ENCODE measurements around the gene BRAF. TPM values are rescaled to one million over a fixed set of nuclear protein-coding genes. Genes with fewer than 3 reads are reported as not detected.

The BRAF gene
- total and polyA plus RNA-seq, 2 donors (not counting 3 experiments of a cell fraction or from before 2014, with no cell fraction given) = 6.6 to 26.2 TPM

GRCh38 chr7:140691376-140692045 lies 233.2 kb downstream of the BRAF start:
- TF ChIP-seq, protein P1, sequence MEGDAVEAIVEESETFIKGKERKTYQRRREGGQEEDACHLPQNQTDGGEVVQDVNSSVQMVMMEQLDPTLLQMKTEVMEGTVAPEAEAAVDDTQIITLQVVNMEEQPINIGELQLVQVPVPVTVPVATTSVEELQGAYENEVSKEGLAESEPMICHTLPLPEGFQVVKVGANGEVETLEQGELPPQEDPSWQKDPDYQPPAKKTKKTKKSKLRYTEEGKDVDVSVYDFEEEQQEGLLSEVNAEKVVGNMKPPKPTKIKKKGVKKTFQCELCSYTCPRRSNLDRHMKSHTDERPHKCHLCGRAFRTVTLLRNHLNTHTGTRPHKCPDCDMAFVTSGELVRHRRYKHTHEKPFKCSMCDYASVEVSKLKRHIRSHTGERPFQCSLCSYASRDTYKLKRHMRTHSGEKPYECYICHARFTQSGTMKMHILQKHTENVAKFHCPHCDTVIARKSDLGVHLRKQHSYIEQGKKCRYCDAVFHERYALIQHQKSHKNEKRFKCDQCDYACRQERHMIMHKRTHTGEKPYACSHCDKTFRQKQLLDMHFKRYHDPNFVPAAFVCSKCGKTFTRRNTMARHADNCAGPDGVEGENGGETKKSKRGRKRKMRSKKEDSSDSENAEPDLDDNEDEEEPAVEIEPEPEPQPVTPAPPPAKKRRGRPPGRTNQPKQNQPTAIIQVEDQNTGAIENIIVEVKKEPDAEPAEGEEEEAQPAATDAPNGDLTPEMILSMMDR (IDR thresholded peaks at IDR 0.05; ENCODE audit: extremely low read depth in 1 of 2, insufficient read depth in 1 of 2, low read depth in 1 of 2, low read length in 2 of 2) = no peak
- TF ChIP-seq EZH2 (IDR thresholded peaks at IDR 0.05; ENCODE audit: borderline replicate concordance, low read depth, low read length, severe bottlenecking) (no peak), GATA2 (IDR thresholded peaks at IDR 0.05; ENCODE audit: insufficient read depth, insufficient read length, low read depth, low read length) (no peak), POLR2A (IDR thresholded peaks at IDR 0.05; ENCODE audit: low read depth, low read length) (no peak), POLR2AphosphoS5 (IDR thresholded peaks at IDR 0.05; ENCODE audit: insufficient read depth, low read depth, low read length) (no peak), FOS (IDR thresholded peaks at IDR 0.05; ENCODE audit: borderline replicate concordance, insufficient read depth, low read length) (no peak), JUN (IDR thresholded peaks at IDR 0.05; ENCODE audit: borderline replicate concordance, insufficient read depth, insufficient read length, low read depth) (no peak), MYC (IDR thresholded peaks at IDR 0.05; ENCODE audit: low read depth, low read length) (no peak)
- TF ChIP-seq, protein P2, sequence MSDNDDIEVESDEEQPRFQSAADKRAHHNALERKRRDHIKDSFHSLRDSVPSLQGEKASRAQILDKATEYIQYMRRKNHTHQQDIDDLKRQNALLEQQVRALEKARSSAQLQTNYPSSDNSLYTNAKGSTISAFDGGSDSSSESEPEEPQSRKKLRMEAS (IDR thresholded peaks at IDR 0.05; ENCODE audit: insufficient read depth, insufficient read length) = no peak
- FAIRE-seq (no peak), DNase-seq (ENCODE audit: low read depth, low spot score) (no peak)
- no peak overlapping the region for H3K4me2 ChIP-seq (ENCODE audit: insufficient read depth, low read length)
- H3K79me2 ChIP-seq (ENCODE audit: control insufficient read depth, insufficient read depth, low read length) = no peaks in the 10 kb centered on the region
- no peaks in the 10 kb centered on the region for H3K9me1 ChIP-seq (replicated peaks; ENCODE audit: control insufficient read depth, extremely low read depth, insufficient read depth, low read length)
- no peaks in the 10 kb centered on the region for H3K27me3 ChIP-seq (ENCODE audit: control insufficient read depth in 2 of 2, insufficient read depth in 2 of 2, low read length in 2 of 2)
- H2AFZ ChIP-seq (ENCODE audit: low read depth, low read length) = no peak overlapping the region
- no peaks in the 10 kb centered on the region for H3K9me3 ChIP-seq (replicated peaks; ENCODE audit: control insufficient read depth, insufficient read depth, low read length)
- ChIA-PET POLR2A (no interaction called here), CTCF (no interaction called here)
- peaks cover 0 to 5% of the 10 kb centered on the region in 2 experiments for H3K36me3 ChIP-seq (ENCODE audit: control insufficient read depth in 2 of 2, extremely low read depth in 1 of 2, insufficient read depth in 2 of 2, low read length in 2 of 2)
- no peak overlapping the region for H3K4me3 ChIP-seq (replicated peaks in 1 of 3; ENCODE audit: insufficient read depth in 1 of 3, low read depth in 1 of 3, low read length in 3 of 3)
- no TSS peak for BruUV-seq (replicated peaks)
- H3K27ac ChIP-seq (ENCODE audit: insufficient read depth, low read depth, low read length) = no peak overlapping the region
- intact Hi-C loops (cut with micrococcal nuclease) (no loop called here), dilution Hi-C loops (cut with MboI; ENCODE audit: extremely low pct_ligation_motif_present, low sequenced_read_pairs) (no loop called here)
- H4K20me1 ChIP-seq (replicated peaks; ENCODE audit: control insufficient read depth, extremely low read depth, insufficient read depth, low read length) = no peaks in the 10 kb centered on the region
- no peak overlapping the region for H3K9ac ChIP-seq (replicated peaks; ENCODE audit: extremely low read depth, insufficient read depth, low read length)
- H3K4me1 ChIP-seq (ENCODE audit: control insufficient read depth, extremely low read depth, insufficient read depth, low read length) = peaks cover 6% of the 10 kb centered on the region

Measured in endothelial cell of umbilical vein (primary cell).